Measurements from ENCODE around the gene GPR89B. TPM values are rescaled to one million over a fixed set of nuclear protein-coding genes. Genes with fewer than 3 reads are reported as not detected.
"Not testable (repeated sequence)": the region's sequence is repeated elsewhere in the genome, so short reads cannot be mapped to it uniquely, and the experiment has no call there.

The GPR89B gene
- total RNA-seq, 1 donor from 2014 or later: 39.7 TPM

GRCh38 chr1:147987893-147988292 lies 59.7 kb downstream of the GPR89B start:
- not testable (repeated sequence) for H3K9ac ChIP-seq (ENCODE audit: low read depth in 1 of 3, low read length in 3 of 3); H3K4me1 ChIP-seq (ENCODE audit: control insufficient read depth in 3 of 3, insufficient read depth in 3 of 3, low read length in 3 of 3); H3K4me3 ChIP-seq (ENCODE audit: low read length in 3 of 3); H3K27ac ChIP-seq (ENCODE audit: low read depth, low read length); H3K27me3 ChIP-seq (ENCODE audit: control insufficient read depth in 3 of 3, insufficient read depth in 3 of 3, low read length in 3 of 3); H3K36me3 ChIP-seq (ENCODE audit: control insufficient read depth in 3 of 3, insufficient read depth in 3 of 3, low read length in 3 of 3); H3K9me3 ChIP-seq (ENCODE audit: control insufficient read depth in 3 of 3, low read length in 3 of 3)

DNA sequence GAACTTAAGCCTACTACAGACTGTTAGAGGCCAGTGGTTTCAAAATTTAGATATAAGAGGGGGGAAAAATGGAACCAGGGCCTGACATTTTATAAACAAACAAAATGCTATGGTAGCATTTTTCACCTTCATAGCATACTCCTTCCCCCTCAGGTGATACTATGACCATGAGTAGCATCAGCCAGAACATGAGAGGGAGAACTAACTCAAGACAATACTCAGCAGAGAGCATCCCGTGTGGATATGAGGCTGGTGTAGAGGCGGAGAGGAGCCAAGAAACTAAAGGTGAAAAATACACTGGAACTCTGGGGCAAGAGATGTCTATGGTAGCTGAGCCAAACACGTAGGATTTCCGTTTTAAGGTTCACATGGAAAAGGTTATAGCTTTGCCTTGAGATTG lies 64.7 kb downstream of the GPR89B start:
- not testable (repeated sequence) for H3K36me3 ChIP-seq (ENCODE audit: control insufficient read depth in 3 of 3, insufficient read depth in 3 of 3, low read length in 3 of 3); H3K27me3 ChIP-seq (ENCODE audit: control insufficient read depth in 3 of 3, insufficient read depth in 3 of 3, low read length in 3 of 3); H3K9me3 ChIP-seq (ENCODE audit: control insufficient read depth in 3 of 3, low read length in 3 of 3); H3K4me1 ChIP-seq (ENCODE audit: control insufficient read depth in 3 of 3, insufficient read depth in 3 of 3, low read length in 3 of 3); H3K4me3 ChIP-seq (ENCODE audit: low read length in 3 of 3); H3K27ac ChIP-seq (ENCODE audit: low read depth, low read length); H3K9ac ChIP-seq (ENCODE audit: low read depth in 1 of 3, low read length in 3 of 3)

GRCh38 chr1:147993400-147993799 lies 65.2 kb downstream of the GPR89B start:
- not testable (repeated sequence) for H3K4me3 ChIP-seq (ENCODE audit: low read length in 3 of 3); H3K9ac ChIP-seq (ENCODE audit: low read depth in 1 of 3, low read length in 3 of 3); H3K27me3 ChIP-seq (ENCODE audit: control insufficient read depth in 3 of 3, insufficient read depth in 3 of 3, low read length in 3 of 3); H3K36me3 ChIP-seq (ENCODE audit: control insufficient read depth in 3 of 3, insufficient read depth in 3 of 3, low read length in 3 of 3); H3K4me1 ChIP-seq (ENCODE audit: control insufficient read depth in 3 of 3, insufficient read depth in 3 of 3, low read length in 3 of 3); H3K9me3 ChIP-seq (ENCODE audit: control insufficient read depth in 3 of 3, low read length in 3 of 3); H3K27ac ChIP-seq (ENCODE audit: low read depth, low read length)

DNA sequence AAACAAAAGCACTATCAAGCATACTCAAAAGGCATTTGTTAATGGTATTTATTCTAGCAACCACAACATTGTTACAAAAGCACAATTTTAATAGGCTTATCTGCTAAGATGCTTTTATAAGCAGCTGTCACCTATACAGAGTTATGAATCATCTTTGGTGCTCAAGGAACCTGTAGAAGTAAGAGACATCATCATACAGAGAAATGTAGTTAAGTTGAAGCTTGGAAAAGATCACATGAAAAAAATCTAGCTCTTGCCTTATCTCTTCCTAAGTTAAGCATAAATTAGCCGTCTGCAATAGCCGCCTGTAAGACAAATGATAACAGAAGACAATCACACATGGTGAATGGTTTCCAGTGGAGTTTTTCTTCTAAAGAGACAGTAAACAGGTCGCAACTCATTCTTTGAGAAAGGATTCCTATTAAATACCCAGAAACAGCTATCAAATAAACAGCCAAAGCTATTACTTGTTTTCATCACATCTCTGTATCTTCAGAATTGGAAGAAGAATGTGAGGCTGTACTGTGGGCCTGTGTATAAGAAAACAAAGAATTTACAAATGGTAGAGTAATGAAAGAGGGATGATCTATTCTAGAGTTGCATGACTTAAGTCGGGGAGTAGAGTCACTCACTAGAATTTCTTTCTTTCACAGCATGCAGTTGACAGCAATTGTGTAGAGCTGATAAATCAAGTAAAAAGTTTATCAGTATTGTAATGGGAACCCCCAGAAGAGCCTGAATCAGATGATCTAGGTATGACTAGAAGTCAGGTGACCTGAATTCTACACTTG lies 65.8 kb downstream of the GPR89B start:
- H3K36me3 ChIP-seq (ENCODE audit: control insufficient read depth in 3 of 3, insufficient read depth in 3 of 3, low read length in 3 of 3); H3K9me3 ChIP-seq (ENCODE audit: control insufficient read depth in 3 of 3, low read length in 3 of 3); H3K4me1 ChIP-seq (ENCODE audit: control insufficient read depth in 3 of 3, insufficient read depth in 3 of 3, low read length in 3 of 3); H3K9ac ChIP-seq (ENCODE audit: low read depth in 1 of 3, low read length in 3 of 3); H3K4me3 ChIP-seq (ENCODE audit: low read length in 3 of 3); H3K27me3 ChIP-seq (ENCODE audit: control insufficient read depth in 3 of 3, insufficient read depth in 3 of 3, low read length in 3 of 3); H3K27ac ChIP-seq (ENCODE audit: low read depth, low read length): not testable (repeated sequence)

- H3K9me3 ChIP-seq (ENCODE audit: control insufficient read depth in 3 of 3, low read length in 3 of 3); H3K4me1 ChIP-seq (ENCODE audit: control insufficient read depth in 3 of 3, insufficient read depth in 3 of 3, low read length in 3 of 3); H3K9ac ChIP-seq (ENCODE audit: low read depth in 1 of 3, low read length in 3 of 3); H3K36me3 ChIP-seq (ENCODE audit: control insufficient read depth in 3 of 3, insufficient read depth in 3 of 3, low read length in 3 of 3); H3K27ac ChIP-seq (ENCODE audit: low read depth, low read length); H3K27me3 ChIP-seq (ENCODE audit: control insufficient read depth in 3 of 3, insufficient read depth in 3 of 3, low read length in 3 of 3); H3K4me3 ChIP-seq (ENCODE audit: low read length in 3 of 3): not testable (repeated sequence)
Measured at GRCh38 chr1:147996088-147996487, 67.9 kb downstream of the GPR89B start.

DNA sequence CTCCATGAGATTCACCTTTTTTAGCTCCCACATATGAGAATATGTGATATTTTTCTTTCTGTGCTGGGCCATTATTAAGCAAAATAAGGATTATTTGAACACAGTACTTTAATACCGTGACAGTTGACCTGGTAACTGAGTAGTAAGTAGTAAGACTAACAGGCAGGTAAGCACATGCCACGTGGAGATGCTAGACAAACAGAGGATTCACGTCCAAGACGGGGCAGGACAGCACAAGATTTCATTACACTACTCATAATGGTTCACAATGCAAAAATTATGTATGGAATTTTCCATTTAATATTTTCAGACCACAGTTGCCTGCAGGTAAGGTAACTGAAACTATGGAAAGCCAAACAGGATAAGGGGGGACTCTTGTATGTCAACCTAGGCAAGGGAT lies 79.5 kb downstream of the GPR89B start:
- H3K4me3 ChIP-seq (ENCODE audit: low read length in 3 of 3); H3K4me1 ChIP-seq (ENCODE audit: control insufficient read depth in 3 of 3, insufficient read depth in 3 of 3, low read length in 3 of 3); H3K9me3 ChIP-seq (ENCODE audit: control insufficient read depth in 3 of 3, low read length in 3 of 3); H3K27ac ChIP-seq (ENCODE audit: low read depth, low read length); H3K9ac ChIP-seq (ENCODE audit: low read depth in 1 of 3, low read length in 3 of 3); H3K36me3 ChIP-seq (ENCODE audit: control insufficient read depth in 3 of 3, insufficient read depth in 3 of 3, low read length in 3 of 3): not testable (repeated sequence)
- peaks cover 0 to 13% (median 8%) of the 10 kb centered on the region in 3 donors for H3K27me3 ChIP-seq (ENCODE audit: control insufficient read depth in 3 of 3, insufficient read depth in 3 of 3, low read length in 3 of 3)

- H3K9ac ChIP-seq (ENCODE audit: low read depth in 1 of 3, low read length in 3 of 3): no peak overlapping the region
- H3K4me3 ChIP-seq (ENCODE audit: low read length in 3 of 3): no peak overlapping the region
- H3K27me3 ChIP-seq (ENCODE audit: control insufficient read depth in 3 of 3, insufficient read depth in 3 of 3, low read length in 3 of 3): peaks cover 7 to 25% (median 17%) of the 10 kb centered on the region in 3 donors
- H3K27ac ChIP-seq (ENCODE audit: low read depth, low read length): no peak overlapping the region
- no peaks in the 10 kb centered on the region for H3K36me3 ChIP-seq (ENCODE audit: control insufficient read depth in 3 of 3, insufficient read depth in 3 of 3, low read length in 3 of 3)
- H3K4me1 ChIP-seq (ENCODE audit: control insufficient read depth in 3 of 3, insufficient read depth in 3 of 3, low read length in 3 of 3): peaks cover 0 to 2% (median 0%) of the 10 kb centered on the region in 3 donors
- H3K9me3 ChIP-seq (ENCODE audit: control insufficient read depth in 3 of 3, low read length in 3 of 3): no peaks in the 10 kb centered on the region
Measured at GRCh38 chr1:148010527-148010926, 82.3 kb downstream of the GPR89B start.

GRCh38 chr1:148013177-148014144 lies 85.2 kb downstream of the GPR89B start:
- not testable (repeated sequence) for H3K27ac ChIP-seq (ENCODE audit: low read depth, low read length); H3K9ac ChIP-seq (ENCODE audit: low read depth in 1 of 3, low read length in 3 of 3); H3K9me3 ChIP-seq (ENCODE audit: control insufficient read depth in 3 of 3, low read length in 3 of 3); H3K4me1 ChIP-seq (ENCODE audit: control insufficient read depth in 3 of 3, insufficient read depth in 3 of 3, low read length in 3 of 3); H3K4me3 ChIP-seq (ENCODE audit: low read length in 3 of 3); H3K36me3 ChIP-seq (ENCODE audit: control insufficient read depth in 3 of 3, insufficient read depth in 3 of 3, low read length in 3 of 3)
- H3K27me3 ChIP-seq (ENCODE audit: control insufficient read depth in 3 of 3, insufficient read depth in 3 of 3, low read length in 3 of 3): peaks cover 7 to 25% (median 17%) of the 10 kb centered on the region in 3 donors

- not testable (repeated sequence) for H3K9me3 ChIP-seq (ENCODE audit: control insufficient read depth in 3 of 3, low read length in 3 of 3); H3K9ac ChIP-seq (ENCODE audit: low read depth in 1 of 3, low read length in 3 of 3); H3K4me3 ChIP-seq (ENCODE audit: low read length in 3 of 3); H3K27ac ChIP-seq (ENCODE audit: low read depth, low read length); H3K4me1 ChIP-seq (ENCODE audit: control insufficient read depth in 3 of 3, insufficient read depth in 3 of 3, low read length in 3 of 3); H3K36me3 ChIP-seq (ENCODE audit: control insufficient read depth in 3 of 3, insufficient read depth in 3 of 3, low read length in 3 of 3)
- H3K27me3 ChIP-seq (ENCODE audit: control insufficient read depth in 3 of 3, insufficient read depth in 3 of 3, low read length in 3 of 3): peaks cover 7 to 25% (median 17%) of the 10 kb centered on the region in 3 donors
Measured at GRCh38 chr1:148014289-148015200, 86.3 kb downstream of the GPR89B start.

All from skeletal muscle tissue (tissue), 4 donors.